OCI-LY1 (cell line): ENCODE data around the gene DLGAP4.

Experiments used
- EZH2 ChIP-seq: fragments of 200-600 bp; sonication (generic), shearing (Covaris generic); IDR thresholded peaks from 2 replicates; pipeline ENCODE4 v1.8.0; 2017; ENCODE audit warnings: borderline replicate concordance, mixed run types, mild to moderate bottlenecking, antibody characterized with exemption, low read length, moderate library complexity, mixed read lengths
- TF ChIP-seq, protein P1 (sequence below): fragments of 200-600 bp; sonication (generic), shearing (Covaris generic); IDR thresholded peaks from 2 replicates; pipeline ENCODE4 v1.5.1; 2017; ENCODE audit warnings: mild to moderate bottlenecking, antibody characterized with exemption, low read length, moderate library complexity, mixed read lengths

DNA sequence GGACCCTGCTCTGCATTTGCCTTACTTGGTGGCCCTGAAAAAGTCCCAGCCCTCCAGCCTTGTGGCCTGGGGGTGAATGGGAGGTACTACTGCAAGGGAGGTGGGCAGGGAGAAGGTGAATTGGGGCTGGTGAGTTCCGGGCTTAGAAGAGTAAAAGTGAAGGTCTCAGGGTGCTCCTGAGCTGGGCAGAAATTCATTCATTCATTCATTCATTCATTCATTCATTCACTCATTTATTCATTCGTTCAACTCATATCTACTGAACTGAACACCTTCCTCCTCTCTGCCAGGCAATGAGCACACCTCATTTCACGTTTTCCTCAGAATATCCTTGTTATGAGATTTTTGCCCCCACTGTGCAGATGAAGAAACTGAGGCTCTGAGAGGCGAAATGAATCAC, 6.7 kb upstream of the DLGAP4 start:
- TF ChIP-seq, protein P1, sequence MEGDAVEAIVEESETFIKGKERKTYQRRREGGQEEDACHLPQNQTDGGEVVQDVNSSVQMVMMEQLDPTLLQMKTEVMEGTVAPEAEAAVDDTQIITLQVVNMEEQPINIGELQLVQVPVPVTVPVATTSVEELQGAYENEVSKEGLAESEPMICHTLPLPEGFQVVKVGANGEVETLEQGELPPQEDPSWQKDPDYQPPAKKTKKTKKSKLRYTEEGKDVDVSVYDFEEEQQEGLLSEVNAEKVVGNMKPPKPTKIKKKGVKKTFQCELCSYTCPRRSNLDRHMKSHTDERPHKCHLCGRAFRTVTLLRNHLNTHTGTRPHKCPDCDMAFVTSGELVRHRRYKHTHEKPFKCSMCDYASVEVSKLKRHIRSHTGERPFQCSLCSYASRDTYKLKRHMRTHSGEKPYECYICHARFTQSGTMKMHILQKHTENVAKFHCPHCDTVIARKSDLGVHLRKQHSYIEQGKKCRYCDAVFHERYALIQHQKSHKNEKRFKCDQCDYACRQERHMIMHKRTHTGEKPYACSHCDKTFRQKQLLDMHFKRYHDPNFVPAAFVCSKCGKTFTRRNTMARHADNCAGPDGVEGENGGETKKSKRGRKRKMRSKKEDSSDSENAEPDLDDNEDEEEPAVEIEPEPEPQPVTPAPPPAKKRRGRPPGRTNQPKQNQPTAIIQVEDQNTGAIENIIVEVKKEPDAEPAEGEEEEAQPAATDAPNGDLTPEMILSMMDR: no peak
- no peak for TF ChIP-seq EZH2
